ENCODE measurements around the gene LENEP.

DNA sequence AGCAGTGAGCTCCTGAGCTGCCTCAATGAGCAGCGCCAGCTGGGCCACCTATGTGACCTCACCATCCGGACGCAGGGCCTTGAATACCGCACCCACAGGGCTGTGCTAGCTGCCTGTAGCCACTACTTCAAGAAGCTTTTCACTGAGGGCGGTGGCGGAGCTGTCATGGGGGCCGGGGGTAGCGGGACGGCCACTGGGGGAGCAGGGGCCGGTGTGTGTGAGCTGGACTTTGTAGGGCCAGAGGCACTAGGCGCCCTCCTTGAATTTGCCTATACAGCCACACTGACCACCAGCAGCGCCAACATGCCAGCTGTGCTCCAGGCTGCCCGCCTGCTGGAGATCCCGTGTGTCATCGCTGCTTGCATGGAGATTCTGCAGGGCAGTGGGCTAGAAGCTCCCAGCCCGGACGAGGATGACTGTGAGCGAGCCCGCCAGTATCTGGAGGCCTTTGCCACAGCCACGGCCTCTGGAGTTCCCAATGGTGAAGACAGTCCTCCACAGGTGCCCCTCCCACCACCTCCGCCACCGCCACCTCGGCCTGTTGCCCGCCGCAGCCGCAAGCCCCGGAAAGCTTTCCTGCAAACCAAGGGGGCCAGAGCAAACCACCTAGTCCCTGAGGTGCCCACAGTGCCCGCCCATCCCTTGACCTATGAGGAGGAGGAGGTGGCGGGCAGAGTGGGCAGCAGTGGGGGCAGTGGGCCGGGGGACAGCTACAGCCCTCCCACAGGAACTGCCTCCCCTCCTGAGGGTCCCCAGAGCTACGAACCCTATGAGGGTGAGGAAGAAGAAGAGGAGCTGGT, 21.5 kb downstream of the LENEP start:
- no peak for TF ChIP-seq EZH2 (IDR thresholded peaks at IDR 0.05; ENCODE audit: borderline replicate concordance, low read depth, low read length, severe bottlenecking)
- TF ChIP-seq, protein P1, sequence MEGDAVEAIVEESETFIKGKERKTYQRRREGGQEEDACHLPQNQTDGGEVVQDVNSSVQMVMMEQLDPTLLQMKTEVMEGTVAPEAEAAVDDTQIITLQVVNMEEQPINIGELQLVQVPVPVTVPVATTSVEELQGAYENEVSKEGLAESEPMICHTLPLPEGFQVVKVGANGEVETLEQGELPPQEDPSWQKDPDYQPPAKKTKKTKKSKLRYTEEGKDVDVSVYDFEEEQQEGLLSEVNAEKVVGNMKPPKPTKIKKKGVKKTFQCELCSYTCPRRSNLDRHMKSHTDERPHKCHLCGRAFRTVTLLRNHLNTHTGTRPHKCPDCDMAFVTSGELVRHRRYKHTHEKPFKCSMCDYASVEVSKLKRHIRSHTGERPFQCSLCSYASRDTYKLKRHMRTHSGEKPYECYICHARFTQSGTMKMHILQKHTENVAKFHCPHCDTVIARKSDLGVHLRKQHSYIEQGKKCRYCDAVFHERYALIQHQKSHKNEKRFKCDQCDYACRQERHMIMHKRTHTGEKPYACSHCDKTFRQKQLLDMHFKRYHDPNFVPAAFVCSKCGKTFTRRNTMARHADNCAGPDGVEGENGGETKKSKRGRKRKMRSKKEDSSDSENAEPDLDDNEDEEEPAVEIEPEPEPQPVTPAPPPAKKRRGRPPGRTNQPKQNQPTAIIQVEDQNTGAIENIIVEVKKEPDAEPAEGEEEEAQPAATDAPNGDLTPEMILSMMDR (IDR thresholded peaks at IDR 0.05; ENCODE audit: borderline replicate concordance, extremely low read depth, low read length, poor library complexity, severe bottlenecking) = no peak

All from DND-41 (cell line).